ENCODE results near the gene CACHD1.

GRCh38 chr1:64568171-64568450 lies 98.2 kb downstream of the CACHD1 start:
- no peak for TF ChIP-seq CTCF (IDR thresholded peaks at IDR 0.05)
- no peak for TF ChIP-seq POLR2A (IDR thresholded peaks at IDR 0.05)
- no peak for TF ChIP-seq POLR2AphosphoS5 (IDR thresholded peaks at IDR 0.05)
- TF ChIP-seq EP300 (IDR thresholded peaks at IDR 0.05): no peak

Data from gastroesophageal sphincter (tissue), 3 donors.